GM21825 (cell line): ENCODE data around the gene SPRR1B.
"Not testable (repeated sequence)": the region's sequence is repeated elsewhere in the genome, so short reads cannot be mapped to it uniquely, and the experiment has no call there.

Experiments used
- ATAC-seq: cut with Tn5 transposase; IDR thresholded peaks from one replicate; pipeline ENCODE4 v1.9.1; 2021; ENCODE audit warnings: mild to moderate bottlenecking, moderate library complexity; ENCODE audit not compliant: unreplicated experiment

Gene SPRR1B

GRCh38 chr1:153035211-153035610, 4.2 kb downstream of the SPRR1B start:
- ATAC-seq: no peak

- ATAC-seq: no peak
Measured at GRCh38 chr1:153040950-153041631, 10.1 kb downstream of the SPRR1B start, which contains the start of gene SPRR2D. TSS of gene SPRR2D (minus strand) at chr1:153041120. CDS start at chr1:153040346, 774 bp downstream.

- ATAC-seq: no peak
Measured at GRCh38 chr1:153049211-153049610, 18.2 kb downstream of the SPRR1B start.

GRCh38 chr1:153056111-153056510, 25.1 kb downstream of the SPRR1B start:
- ATAC-seq: not testable (repeated sequence)

GRCh38 chr1:153057375-153057774, 26.4 kb downstream of the SPRR1B start, which contains the start of gene SPRR2A:
TSS of gene SPRR2A (minus strand) at chr1:153057512. CDS start at chr1:153056735, 777 bp downstream.
- ATAC-seq: no peak

- ATAC-seq: no peak
Measured at GRCh38 chr1:153058154-153058553, 27.2 kb downstream of the SPRR1B start.

GRCh38 chr1:153058826-153059784, 28.1 kb downstream of the SPRR1B start:
- no peak for ATAC-seq

- ATAC-seq: no peak
Measured at GRCh38 chr1:153070243-153070642, 39.2 kb downstream of the SPRR1B start.

- no peak for ATAC-seq
Measured at GRCh38 chr1:153071511-153071910, 40.5 kb downstream of the SPRR1B start, which contains the start of gene SPRR2B. TSS of gene SPRR2B (minus strand) at chr1:153071611. CDS start at chr1:153070839, 772 bp downstream.

- no peak for ATAC-seq
Measured at GRCh38 chr1:153072806-153073726, 42.1 kb downstream of the SPRR1B start.

GRCh38 chr1:153081736-153082135, 50.7 kb downstream of the SPRR1B start:
- ATAC-seq: no peak
